CD4-positive, alpha-beta T cell (primary cell): ENCODE measurements around the gene PITRM1. TPM values are rescaled to one million over a fixed set of nuclear protein-coding genes. Genes with fewer than 3 reads are reported as not detected.

Experiments used
- ATAC-seq: fragments of 200-7000 bp; cut with Tn5 transposase; one replicate; pipeline ENCODE4 v1.10.0; 2022; ENCODE audit warnings: mild to moderate bottlenecking; ENCODE audit not compliant: poor library complexity
- CTCF ChIA-PET: fragments of 350-600 bp; sonication (Branson Sonifier 250); formaldehyde crosslinking; loops from one replicate; lab custom pipeline; 2021; ENCODE audit warnings: antibody characterized with exemption, inconsistent platforms; lab: Charles Lee
- POLR2A ChIA-PET: fragments of 350-600 bp; sonication (Branson Sonifier 250); formaldehyde crosslinking; loops from one replicate; lab custom pipeline; 2021; ENCODE audit warnings: antibody characterized with exemption, inconsistent platforms; lab: Charles Lee
- DNase-seq, 14 experiments: peaks; one replicate each; pipeline ENCODE4 v3.0.0-alpha.2; 2013 to 2020; ENCODE audit warnings: mixed read lengths in 2 of 14
- H3K27ac ChIP-seq, 2 donors: one replicate each; pipeline versions ENCODE4 v1.5.1 to v1.7.0; 2013; ENCODE audit warnings: low read length in 2 of 2, low read depth in 1 of 2, mild to moderate bottlenecking in 1 of 2
- H3K27me3 ChIP-seq, 2 experiments: 1 replicate in 1 of 2; 2 replicates in 1 of 2; pipeline versions ENCODE4 v1.6.1 to v1.7.0; 2013; ENCODE audit warnings: low read length in 2 of 2, control low read depth in 1 of 2, mild to moderate bottlenecking in 1 of 2, moderate library complexity in 1 of 2; ENCODE audit not compliant: insufficient read depth in 2 of 2, control insufficient read depth in 1 of 2
- H3K36me3 ChIP-seq: one replicate; pipeline ENCODE4 v1.6.1; 2013; ENCODE audit warnings: low read length, control low read depth; ENCODE audit not compliant: insufficient read depth
- H3K4me1 ChIP-seq: one replicate; pipeline ENCODE4 v1.6.1; 2013; ENCODE audit warnings: low read length, control low read depth; ENCODE audit not compliant: insufficient read depth
- H3K4me3 ChIP-seq: one replicate; pipeline ENCODE4 v1.5.1; 2013; ENCODE audit warnings: mild to moderate bottlenecking, low read length, moderate library complexity
- H3K9me3 ChIP-seq, 2 experiments: 1 replicate in 1 of 2; 2 replicates in 1 of 2; pipeline versions ENCODE4 v1.6.1 to v1.7.0; 2013; ENCODE audit warnings: low read length in 2 of 2, mild to moderate bottlenecking in 2 of 2, control low read depth in 1 of 2, moderate library complexity in 1 of 2; ENCODE audit not compliant: control insufficient read depth in 1 of 2, insufficient read depth in 1 of 2
- H3K27ac Mint-ChIP-seq: one replicate; pipeline ENCODE4 v1.8.0; 2020; ENCODE audit warnings: mixed read lengths
- H3K27me3 Mint-ChIP-seq: one replicate; pipeline ENCODE4 v1.8.0; 2021; ENCODE audit warnings: mixed read lengths
- H3K36me3 Mint-ChIP-seq: one replicate; pipeline ENCODE4 v1.8.0; 2021; ENCODE audit warnings: low read depth, mixed read lengths
- H3K4me1 Mint-ChIP-seq: one replicate; pipeline ENCODE4 v1.8.0; 2021; ENCODE audit warnings: low read depth, mixed read lengths
- H3K4me3 Mint-ChIP-seq: one replicate; pipeline ENCODE4 v1.8.0; 2020; ENCODE audit warnings: mild to moderate bottlenecking, mixed read lengths
- H3K9me3 Mint-ChIP-seq: one replicate; pipeline ENCODE4 v1.8.0; 2020; ENCODE audit warnings: mixed read lengths
- CTCF ChIP-seq: fragments of 200-600 bp; IDR thresholded peaks from one replicate; pipeline ENCODE4 v1.8.0; 2022; ENCODE audit warnings: antibody characterized with exemption, mild to moderate bottlenecking
- intact Hi-C, 2 experiments: fragments of 100-400 bp; cut with DNase I in 1 of 2; cut with micrococcal nuclease in 1 of 2; formaldehyde crosslinking; loops; one replicate each; pipeline versions ENCODE4 v1.15.1 to v1.9.0; 2023 to 2025; cut with DNase I, micrococcal nuclease
- total RNA-seq, 174 experiments: library from RNA in 2 of 174; stranded (reverse) in 2 of 174; gene quantifications; one replicate each; pipeline ENCODE4 v1.2.3 and lab custom pipeline; 2021 to 2026

The PITRM1 gene
- total RNA-seq, 2 experiments from 2014 or later = 76.7 to 77.8 TPM

- ChIA-PET POLR2A (no interaction called here), CTCF (no interaction called here)
- Mint-ChIP-seq H3K4me3 (no peak overlapping the region), H3K27me3 (peaks cover 50% of the 10 kb centered on the region), H3K4me1 (peaks cover 9% of the 10 kb centered on the region), H3K27ac (no peak overlapping the region), H3K36me3 (no peaks in the 10 kb centered on the region), H3K9me3 (no peaks in the 10 kb centered on the region)
- peaks cover 3 to 15% of the 10 kb centered on the region in 2 experiments for H3K27me3 ChIP-seq
- ATAC-seq (no peak), DNase-seq (no peak)
- TF ChIP-seq CTCF = no peak
- intact Hi-C loops = no loop called here
- H3K36me3 ChIP-seq = no peaks in the 10 kb centered on the region
- no peak overlapping the region for H3K27ac ChIP-seq
- no peaks in the 10 kb centered on the region for H3K9me3 ChIP-seq
- H3K4me1 ChIP-seq = peaks cover 21% of the 10 kb centered on the region
- no peak overlapping the region for H3K4me3 ChIP-seq
Observed at GRCh38 chr10:3201796-3202195, 29.2 kb upstream of the PITRM1 start.

- no peak overlapping the region for H3K4me3 Mint-ChIP-seq
- H3K36me3 ChIP-seq = no peaks in the 10 kb centered on the region
- ATAC-seq = no peak
- H3K4me3 ChIP-seq = no peak overlapping the region
- H3K4me1 ChIP-seq = peaks cover 21% of the 10 kb centered on the region
- H3K27me3 Mint-ChIP-seq = peaks cover 44% of the 10 kb centered on the region
- peaks cover 9% of the 10 kb centered on the region for H3K4me1 Mint-ChIP-seq
- no peaks in the 10 kb centered on the region for H3K9me3 ChIP-seq
- H3K27ac ChIP-seq = no peak overlapping the region
- H3K27me3 ChIP-seq = peaks cover 3 to 15% of the 10 kb centered on the region in 2 experiments
- TF ChIP-seq CTCF = no peak
- no peak overlapping the region for H3K27ac Mint-ChIP-seq
- intact Hi-C loops = loop anchor here in 1 of 2 experiments (2.0 kb wide), 1 partner anchor 1569 kb away; no protein-coding TSS in a partner anchor
- no peak for DNase-seq
- no peaks in the 10 kb centered on the region for H3K36me3 Mint-ChIP-seq
- CTCF ChIA-PET = no interaction called here
- H3K9me3 Mint-ChIP-seq = no peaks in the 10 kb centered on the region
- POLR2A ChIA-PET = no interaction called here
Observed at GRCh38 chr10:3199488-3199887, 26.9 kb upstream of the PITRM1 start.

- no peaks in the 10 kb centered on the region for H3K9me3 Mint-ChIP-seq
- peaks cover 41% of the 10 kb centered on the region for H3K27me3 Mint-ChIP-seq
- no peaks in the 10 kb centered on the region for H3K36me3 Mint-ChIP-seq
- POLR2A ChIA-PET = no interaction called here
- H3K9me3 ChIP-seq = no peaks in the 10 kb centered on the region
- peaks cover 9% of the 10 kb centered on the region for H3K4me1 Mint-ChIP-seq
- H3K4me1 ChIP-seq = peaks cover 21% of the 10 kb centered on the region
- H3K27ac Mint-ChIP-seq = no peak overlapping the region
- intact Hi-C loops = loop anchor here in 1 of 2 experiments (2.0 kb wide), 1 partner anchor 1570 kb away; no protein-coding TSS in a partner anchor
- H3K27me3 ChIP-seq = peaks cover 3 to 15% of the 10 kb centered on the region in 2 experiments
- H3K4me3 Mint-ChIP-seq = no peak overlapping the region
- TF ChIP-seq CTCF = no peak
- no peak for DNase-seq
- no peak for ATAC-seq
- CTCF ChIA-PET = no interaction called here
- H3K36me3 ChIP-seq = no peaks in the 10 kb centered on the region
- no peak overlapping the region for H3K4me3 ChIP-seq
- H3K27ac ChIP-seq = no peak overlapping the region
Observed at GRCh38 chr10:3198900-3199299, 26.3 kb upstream of the PITRM1 start.
